ENCODE data around the gene ZNF593. TPM values are rescaled to one million over a fixed set of nuclear protein-coding genes. Genes with fewer than 3 reads are reported as not detected.

ZNF593 gene
- total and polyA plus RNA-seq, 2 donors, result 6.8 to 60.4 TPM

DNA sequence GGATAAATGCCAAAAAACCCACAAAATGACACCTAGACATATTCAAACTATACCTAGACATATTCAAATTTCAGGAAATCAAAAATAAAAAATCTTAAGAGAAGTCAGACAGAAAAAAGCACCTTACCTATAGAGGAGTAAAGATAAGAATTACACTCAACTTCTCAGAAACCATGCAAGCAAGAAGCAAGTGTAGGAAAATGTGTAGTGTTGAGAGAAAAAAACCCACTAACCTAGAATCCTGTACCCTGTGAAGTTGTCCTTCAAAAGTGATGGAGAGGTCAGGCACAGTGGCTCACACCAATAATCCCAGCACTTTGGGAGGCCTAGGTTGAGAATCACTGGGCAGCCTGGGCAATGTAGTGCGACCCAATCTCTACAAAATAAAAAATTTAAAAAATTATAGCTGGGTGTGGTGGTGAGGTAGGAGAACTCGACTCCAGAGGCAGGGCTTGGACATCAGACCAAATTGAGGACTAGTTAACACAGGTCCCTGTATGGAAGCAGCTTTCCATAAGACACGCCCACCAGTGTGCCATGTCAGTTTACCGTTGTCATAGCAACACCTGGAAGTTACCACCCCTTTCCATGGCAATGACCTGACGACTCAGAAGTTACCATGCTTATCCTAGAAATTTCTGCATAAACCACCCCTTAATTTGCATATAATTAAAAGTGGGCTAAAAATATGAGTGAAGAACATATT lies 37.4 kb upstream of the ZNF593 start:
- Histone ChIP-seq H3K4me1 (ENCODE audit: insufficient read depth) (no peaks in the 10 kb centered on the region), H3K27ac (ENCODE audit: low read depth) (no peak overlapping the region), H3K4me3 (ENCODE audit: low read depth, low read length) (no peak overlapping the region), H3K36me3 (ENCODE audit: insufficient read depth) (no peaks in the 10 kb centered on the region)
- WGBS, result 73% methylated on average over 5 of the region's 5 CpGs
- no peak for DNase-seq (ENCODE audit: extremely low spot score)

- DNase-seq (ENCODE audit: extremely low spot score), result no peak
- WGBS, result 96% methylated on average over 2 of the region's 2 CpGs
Measured at GRCh38 chr1:26132834-26133167, 36.9 kb upstream of the ZNF593 start.

DNA sequence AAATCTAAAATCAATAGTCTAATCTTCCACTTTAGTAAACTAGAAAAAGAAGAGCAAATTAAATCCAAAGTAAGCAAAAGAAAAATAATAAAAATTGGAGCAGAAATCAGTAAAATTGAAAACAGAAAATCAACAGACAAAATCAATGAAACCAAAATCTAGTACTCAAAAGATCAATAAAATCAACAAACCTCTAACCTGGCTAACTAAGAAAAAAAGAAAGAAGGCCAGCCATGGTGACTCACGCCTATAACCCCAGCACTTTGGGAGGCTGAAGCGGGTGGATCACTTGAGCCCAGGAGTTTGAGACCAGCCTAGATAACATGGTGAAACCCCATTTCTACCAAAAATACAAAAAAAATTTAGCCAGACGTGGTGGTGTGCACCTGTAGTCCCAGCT lies 35.2 kb upstream of the ZNF593 start:
- H3K4me3 ChIP-seq (ENCODE audit: low read depth, low read length), result no peak overlapping the region
- DNase-seq (ENCODE audit: extremely low spot score), result no peak
- WGBS, result 93% methylated on average over 3 of the region's 3 CpGs
- H3K27ac ChIP-seq (ENCODE audit: low read depth), result no peak overlapping the region
- no peaks in the 10 kb centered on the region for H3K36me3 ChIP-seq (ENCODE audit: insufficient read depth)
- no peaks in the 10 kb centered on the region for H3K4me1 ChIP-seq (ENCODE audit: insufficient read depth)

More at GRCh38 chr1:26132834-26133167, 36.9 kb upstream of the ZNF593 start:
- H3K36me3 ChIP-seq (ENCODE audit: insufficient read depth), result no peaks in the 10 kb centered on the region
- H3K4me3 ChIP-seq (ENCODE audit: low read depth, low read length), result no peak overlapping the region
- no peaks in the 10 kb centered on the region for H3K4me1 ChIP-seq (ENCODE audit: insufficient read depth)
- no peak overlapping the region for H3K27ac ChIP-seq (ENCODE audit: low read depth)

- no peak for DNase-seq (ENCODE audit: extremely low spot score)
Measured at GRCh38 chr1:26138974-26139558, 30.6 kb upstream of the ZNF593 start.

GRCh38 chr1:26142159-26142558 lies 27.5 kb upstream of the ZNF593 start:
- WGBS, result 78% methylated on average over 8 of the region's 8 CpGs
- no peak overlapping the region for H3K4me3 ChIP-seq (ENCODE audit: low read depth, low read length)

More at GRCh38 chr1:26138974-26139558, 30.6 kb upstream of the ZNF593 start:
- Histone ChIP-seq H3K36me3 (ENCODE audit: insufficient read depth) (no peaks in the 10 kb centered on the region), H3K4me1 (ENCODE audit: insufficient read depth) (no peaks in the 10 kb centered on the region), H3K27ac (ENCODE audit: low read depth) (no peak overlapping the region), H3K4me3 (ENCODE audit: low read depth, low read length) (no peak overlapping the region)
- 59% methylated on average over 3 of the region's 3 CpGs for WGBS

GRCh38 chr1:26145041-26145959 lies 24.4 kb upstream of the ZNF593 start:
- no peak overlapping the region for H3K4me3 ChIP-seq (ENCODE audit: low read depth, low read length)
- H3K36me3 ChIP-seq (ENCODE audit: insufficient read depth), result no peaks in the 10 kb centered on the region
- peak; percentile 68 for DNase-seq (ENCODE audit: extremely low spot score)
- 26% methylated on average over 19 of the region's 19 CpGs for WGBS
- H3K27ac ChIP-seq (ENCODE audit: low read depth), result no peak overlapping the region
- H3K4me1 ChIP-seq (ENCODE audit: insufficient read depth), result no peaks in the 10 kb centered on the region

More at GRCh38 chr1:26142159-26142558, 27.5 kb upstream of the ZNF593 start:
- H3K4me1 ChIP-seq (ENCODE audit: insufficient read depth), result no peaks in the 10 kb centered on the region
- H3K27ac ChIP-seq (ENCODE audit: low read depth), result no peak overlapping the region
- DNase-seq (ENCODE audit: extremely low spot score), result no peak
- no peaks in the 10 kb centered on the region for H3K36me3 ChIP-seq (ENCODE audit: insufficient read depth)

- no peak for DNase-seq (ENCODE audit: extremely low spot score)
- H3K27ac ChIP-seq (ENCODE audit: low read depth), result no peak overlapping the region
- H3K36me3 ChIP-seq (ENCODE audit: insufficient read depth), result no peaks in the 10 kb centered on the region
- no peak overlapping the region for H3K4me3 ChIP-seq (ENCODE audit: low read depth, low read length)
- WGBS, result 44% methylated on average over 6 of the region's 6 CpGs
- H3K4me1 ChIP-seq (ENCODE audit: insufficient read depth), result no peaks in the 10 kb centered on the region
Measured at GRCh38 chr1:26145960-26146294, 23.8 kb upstream of the ZNF593 start.

DNA sequence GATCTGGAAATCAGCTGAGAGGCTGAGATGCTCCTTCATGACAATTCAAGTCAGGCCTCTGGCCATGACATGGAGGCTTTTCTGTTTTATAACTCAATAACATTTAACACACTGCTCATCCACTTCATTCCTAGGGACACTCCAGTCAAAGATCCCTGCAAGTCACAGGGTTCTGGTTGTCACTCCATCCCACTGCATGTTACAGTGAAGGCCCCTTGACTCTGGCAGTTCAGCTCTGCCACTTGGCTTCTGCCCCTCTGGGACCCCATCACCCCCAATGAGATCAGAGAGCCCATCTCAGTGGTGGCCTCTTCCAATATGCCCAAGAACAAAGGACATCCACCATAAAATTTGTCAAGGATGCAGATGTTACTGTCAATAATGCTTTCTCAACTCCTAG lies 20.8 kb upstream of the ZNF593 start:
- no peak overlapping the region for H3K4me3 ChIP-seq (ENCODE audit: low read depth, low read length)
- no peaks in the 10 kb centered on the region for H3K4me1 ChIP-seq (ENCODE audit: insufficient read depth)
- no peak overlapping the region for H3K27ac ChIP-seq (ENCODE audit: low read depth)
- H3K36me3 ChIP-seq (ENCODE audit: insufficient read depth), result no peaks in the 10 kb centered on the region
- DNase-seq (ENCODE audit: extremely low spot score), result no peak

GRCh38 chr1:26153966-26154532 lies 15.7 kb upstream of the ZNF593 start:
- no peak for DNase-seq (ENCODE audit: extremely low spot score)

GRCh38 chr1:26154750-26155149 lies 15.0 kb upstream of the ZNF593 start:
- Histone ChIP-seq H3K4me3 (ENCODE audit: low read depth, low read length) (no peak overlapping the region), H3K4me1 (ENCODE audit: insufficient read depth) (no peaks in the 10 kb centered on the region), H3K27ac (ENCODE audit: low read depth) (peak overlapping the region; percentile 54), H3K36me3 (ENCODE audit: insufficient read depth) (no peaks in the 10 kb centered on the region)
- 42% methylated on average over 9 of the region's 9 CpGs for WGBS
- no peak for DNase-seq (ENCODE audit: extremely low spot score)

More at GRCh38 chr1:26153966-26154532, 15.7 kb upstream of the ZNF593 start:
- no peak overlapping the region for H3K27ac ChIP-seq (ENCODE audit: low read depth)
- H3K4me3 ChIP-seq (ENCODE audit: low read depth, low read length), result no peak overlapping the region
- H3K36me3 ChIP-seq (ENCODE audit: insufficient read depth), result no peaks in the 10 kb centered on the region
- H3K4me1 ChIP-seq (ENCODE audit: insufficient read depth), result no peaks in the 10 kb centered on the region
- 46% methylated on average over 5 of the region's 5 CpGs for WGBS

DNA sequence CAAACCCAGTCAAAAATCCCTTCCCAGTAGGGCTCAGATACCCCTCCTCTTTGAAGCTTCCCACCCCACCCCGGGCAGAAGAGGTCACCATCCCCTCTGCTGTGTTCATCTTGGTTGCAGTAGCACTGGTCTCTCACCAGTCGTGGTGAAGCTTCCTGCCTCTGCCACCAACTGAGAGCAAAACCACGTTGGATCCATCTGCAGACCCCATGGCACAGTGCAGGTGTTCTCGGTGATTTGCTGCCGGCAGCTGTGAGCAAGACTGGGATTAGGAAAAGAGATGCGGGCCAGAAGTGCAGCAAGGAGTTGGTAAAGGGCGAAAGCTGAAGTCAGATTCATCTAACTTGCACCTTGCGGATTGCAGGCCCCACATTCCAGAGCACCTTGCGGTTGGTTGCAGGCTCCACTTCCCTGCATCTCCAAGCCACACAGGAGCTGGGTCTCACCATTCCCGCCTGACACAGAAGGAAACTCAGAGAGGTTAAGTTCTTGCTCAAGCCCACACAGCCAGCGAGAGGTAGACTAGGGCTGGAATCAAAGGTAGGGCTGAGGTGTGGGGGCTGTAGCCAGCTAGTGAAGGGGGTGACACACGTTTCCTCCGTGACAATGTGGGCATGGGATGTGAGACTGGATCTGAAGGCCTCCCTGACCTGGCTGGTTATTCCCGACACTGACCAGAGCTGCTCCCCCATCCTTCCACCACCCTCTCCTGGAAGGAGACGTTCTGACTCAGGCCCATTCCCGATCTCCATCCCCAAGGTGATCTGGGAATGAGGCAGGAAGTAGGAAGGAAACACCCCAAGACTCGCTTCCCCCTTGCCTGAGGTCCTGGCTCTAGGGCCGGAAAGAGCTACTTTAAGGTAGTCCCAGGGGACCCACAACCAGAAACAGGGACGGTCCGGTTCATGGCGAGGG lies 14.1 kb upstream of the ZNF593 start:
- DNase-seq (ENCODE audit: extremely low spot score), result no peak
- no peaks in the 10 kb centered on the region for H3K36me3 ChIP-seq (ENCODE audit: insufficient read depth)
- WGBS, result 58% methylated on average over 21 of the region's 21 CpGs
- no peaks in the 10 kb centered on the region for H3K4me1 ChIP-seq (ENCODE audit: insufficient read depth)
- no peak overlapping the region for H3K27ac ChIP-seq (ENCODE audit: low read depth)
- H3K4me3 ChIP-seq (ENCODE audit: low read depth, low read length), result no peak overlapping the region

- Histone ChIP-seq H3K4me1 (ENCODE audit: insufficient read depth) (no peaks in the 10 kb centered on the region), H3K4me3 (ENCODE audit: low read depth, low read length) (no peak overlapping the region), H3K27ac (ENCODE audit: low read depth) (no peak overlapping the region), H3K36me3 (ENCODE audit: insufficient read depth) (no peaks in the 10 kb centered on the region)
- WGBS, result 29% methylated on average over 12 of the region's 12 CpGs
- DNase-seq (ENCODE audit: extremely low spot score), result no peak
Measured at GRCh38 chr1:26156285-26157038, 13.2 kb upstream of the ZNF593 start.

All from urinary bladder (tissue), 4 donors.